ENCODE results near the gene PMFBP1. TPM values are rescaled to one million over a fixed set of nuclear protein-coding genes. Genes with fewer than 3 reads are reported as not detected.

Gene PMFBP1
- total RNA-seq, 1 experiment from 2014 or later: 2.7 TPM

DNA sequence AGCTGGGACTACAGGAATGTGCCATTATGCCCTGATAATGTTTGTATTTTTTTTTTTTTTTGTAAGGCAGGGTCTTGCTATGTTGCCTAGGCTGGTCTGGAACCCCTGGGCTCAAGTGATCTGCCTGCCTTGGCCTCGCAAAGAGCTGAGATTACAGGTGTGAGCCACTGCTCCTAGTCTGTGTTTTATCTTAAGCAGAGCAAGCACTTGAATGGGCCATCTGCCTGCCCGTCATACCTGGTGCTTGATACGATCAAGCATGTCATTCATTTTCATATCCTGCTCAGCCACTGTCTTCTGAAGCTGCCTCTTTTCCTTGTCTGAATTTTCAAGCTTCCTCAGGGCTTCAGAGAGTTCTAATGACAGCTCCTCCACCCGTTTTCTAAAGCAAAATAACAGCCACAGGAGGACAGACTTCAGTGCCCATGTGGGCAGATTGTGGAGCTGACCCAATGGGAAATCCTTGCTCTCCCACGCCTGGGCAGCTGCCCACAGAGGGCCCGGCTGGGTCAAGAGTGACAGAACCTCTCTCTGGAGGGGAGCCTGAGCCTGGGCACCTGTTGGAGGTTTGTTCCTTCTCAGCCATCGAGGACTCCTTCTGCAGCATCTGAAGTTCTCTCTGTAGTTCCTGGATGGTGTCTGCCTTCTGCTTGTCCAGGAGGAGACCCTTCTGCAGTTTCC is 41.8 kb downstream of the PMFBP1 start:
- H3K27ac ChIP-seq (ENCODE audit: insufficient read length, low read depth, low read length): no peak overlapping the region
- H3K9ac ChIP-seq (ENCODE audit: extremely low read depth, insufficient read length, low read length): no peak overlapping the region
- no peaks in the 10 kb centered on the region for H3K79me1 ChIP-seq (ENCODE audit: insufficient read depth, low read depth, low read length, poor library complexity, severe bottlenecking)
- TF ChIP-seq CTCF (conservative IDR thresholded peaks at IDR 0.05): no peak
- no peak overlapping the region for H3T11ph ChIP-seq (ENCODE audit: low read length)
- H2BK120ac ChIP-seq (ENCODE audit: low read depth, low read length, poor library complexity, severe bottlenecking): no peak overlapping the region
- Mint-ChIP-seq H3K27ac (no peak overlapping the region; a peak in 1 of 7 replicates), H3K4me3 (no peak overlapping the region), H3K36me3 (ENCODE audit: insufficient read depth in 1 of 3, low read depth in 3 of 3) (no peaks in the 10 kb centered on the region), H3K9me3 (no peaks in the 10 kb centered on the region), H3K4me1 (peaks cover 28% of the 10 kb centered on the region in 2 experiments), H3K27me3 (ENCODE audit: low read depth) (no peaks in the 10 kb centered on the region; the same call in 1 of the 2 replicates)
- H2BK15ac ChIP-seq (ENCODE audit: low read depth, low read length): no peak overlapping the region
- no peaks in the 10 kb centered on the region; the same call in 1 of the 2 replicates for H3K4me1 ChIP-seq (ENCODE audit: insufficient read depth, low read length)
- H4K20me1 ChIP-seq (ENCODE audit: control insufficient read depth, insufficient read depth, insufficient read length): no peaks in the 10 kb centered on the region
- H2AFZ ChIP-seq (ENCODE audit: low read length): no peak overlapping the region
- no peak overlapping the region for H3K4ac ChIP-seq (ENCODE audit: low read depth, low read length)
- H3K23me2 ChIP-seq (ENCODE audit: insufficient read length, low read depth, low read length, poor library complexity, severe bottlenecking): no peaks in the 10 kb centered on the region
- DNase-seq: no peak
- H3K9me3 ChIP-seq (ENCODE audit: control insufficient read depth, low read depth, low read length): no peaks in the 10 kb centered on the region
- no peaks in the 10 kb centered on the region for H3K27me3 ChIP-seq (ENCODE audit: insufficient read depth, low read length)
- no peak overlapping the region for H2BK5ac ChIP-seq (ENCODE audit: insufficient read length, low read length)
- H3K14ac ChIP-seq (ENCODE audit: insufficient read depth, low read length): no peak overlapping the region
- WGBS (ENCODE audit: extremely low coverage, insufficient read length, low lambda C conversion rate): no CpG with 5 or more reads among the region's 7 CpGs
- H4K5ac ChIP-seq (ENCODE audit: insufficient read length, low read depth, low read length): no peak overlapping the region
- no peak overlapping the region for H4K91ac ChIP-seq (ENCODE audit: insufficient read length, low read depth, low read length)
- no peak overlapping the region for H2BK12ac ChIP-seq (ENCODE audit: insufficient read length, low read depth, low read length)
- no peak overlapping the region for H3K4me2 ChIP-seq (ENCODE audit: insufficient read depth, insufficient read length, low read length)
- H2AK5ac ChIP-seq (ENCODE audit: insufficient read length, low read length): no peak overlapping the region
- no peak overlapping the region for H3K23ac ChIP-seq (ENCODE audit: insufficient read length, low read depth, low read length)
- H3K79me2 ChIP-seq (ENCODE audit: insufficient read depth, low read length): no peaks in the 10 kb centered on the region
- no peak overlapping the region for H4K8ac ChIP-seq (replicated peaks; ENCODE audit: insufficient read length, low read depth, low read length)
- H3K18ac ChIP-seq (ENCODE audit: insufficient read length, low read depth, low read length): no peak overlapping the region
- H3K56ac ChIP-seq (ENCODE audit: insufficient read length, low read depth, low read length): no peak overlapping the region
- H2BK20ac ChIP-seq (ENCODE audit: low read depth, low read length, poor library complexity, severe bottlenecking): no peak overlapping the region
